Activated gamma-delta T cell (primary cell): ENCODE measurements around the gene RPL27A.
"Not testable (repeated sequence)": the region's sequence is repeated elsewhere in the genome, so short reads cannot be mapped to it uniquely, and the experiment has no call there.

ENCODE experiments used
- DNase-seq: peaks from one replicate; lab custom pipeline; 2025; lab: John Stamatoyannopoulos, UW
- total RNA-seq, 2 donors: gene quantifications; one replicate each; lab custom pipeline; 2026; lab: John Stamatoyannopoulos, UW

RPL27A gene
- 710 to 982 reads per million in 2 donors for total RNA-seq

DNA sequence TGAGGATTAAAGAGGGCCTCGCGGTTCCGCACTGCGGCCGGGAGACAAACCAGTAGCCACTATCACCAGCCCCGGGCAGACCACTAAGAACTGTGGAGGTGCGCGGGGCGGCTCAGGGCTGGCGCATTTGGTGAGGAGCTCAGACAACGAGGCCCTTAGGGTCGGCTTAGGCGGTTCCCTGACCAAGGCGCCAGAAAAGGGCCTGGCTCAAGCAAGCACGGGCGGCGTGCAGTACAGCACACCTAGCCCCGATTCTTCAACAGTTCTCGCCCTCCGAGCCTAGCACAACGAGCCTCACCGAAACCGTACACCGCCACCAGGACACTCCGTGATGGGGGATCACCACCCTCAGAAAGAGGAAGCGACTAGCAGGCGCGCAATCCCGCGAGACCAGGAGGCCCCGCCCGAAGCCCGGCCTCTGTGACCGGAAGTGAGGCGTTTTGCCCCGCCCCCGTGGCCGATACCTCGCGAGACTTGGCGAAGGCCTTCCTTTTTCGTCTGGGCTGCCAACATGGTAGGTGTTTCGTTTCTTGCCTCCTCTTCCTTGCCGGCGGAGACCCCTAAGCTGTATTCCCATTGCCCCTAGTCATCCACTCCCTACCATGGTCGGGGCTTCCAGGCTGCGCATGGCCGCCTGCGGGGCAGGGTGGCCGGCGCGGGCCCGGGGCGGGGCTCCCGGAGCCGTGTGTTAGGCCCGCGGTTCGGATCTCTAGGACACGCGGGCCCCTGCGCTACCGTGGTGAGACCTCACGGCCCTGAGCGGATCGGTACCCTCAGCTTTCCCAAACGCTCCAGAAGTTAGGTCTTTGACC, at the start of gene RPL27A, which contains the start of gene TRIM66:
Gene RPL27A (plus strand): TSS at position 490 of the 812 bp plus-strand sequence. CDS start 22 bp downstream, at position 512.
Gene TRIM66 (minus strand): TSS at position 363 of the 812 bp plus-strand sequence. CDS start 10,391 bp downstream, outside the sequence.
- DNase-seq = peak; percentile 96

GRCh38 chr11:8634498-8634897, 48.1 kb upstream of the RPL27A start:
- no peak for DNase-seq

- no peak for DNase-seq
These were observed 46.5 kb upstream of the RPL27A start for GRCh38 chr11:8636127-8636526.

DNA sequence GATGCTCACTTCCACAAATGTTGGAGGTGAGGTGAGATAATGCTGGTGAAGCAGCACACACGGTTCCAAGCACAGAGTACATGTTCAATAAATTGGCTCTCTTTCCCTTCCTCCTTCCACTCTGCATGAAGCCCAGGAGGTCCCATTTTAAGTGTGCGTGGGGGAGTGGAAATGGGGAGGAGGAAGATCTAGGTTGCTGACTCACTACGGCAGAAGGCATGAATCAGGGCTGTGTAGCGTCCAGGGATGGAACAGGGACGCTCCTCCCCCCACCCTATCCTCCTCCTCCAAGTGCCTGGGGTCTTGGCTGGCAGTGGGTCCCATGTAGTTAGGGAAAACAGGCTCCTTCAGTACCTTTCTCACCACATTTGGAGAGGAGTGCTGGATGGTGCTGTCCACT, 44.3 kb upstream of the RPL27A start:
- no peak for DNase-seq

DNA sequence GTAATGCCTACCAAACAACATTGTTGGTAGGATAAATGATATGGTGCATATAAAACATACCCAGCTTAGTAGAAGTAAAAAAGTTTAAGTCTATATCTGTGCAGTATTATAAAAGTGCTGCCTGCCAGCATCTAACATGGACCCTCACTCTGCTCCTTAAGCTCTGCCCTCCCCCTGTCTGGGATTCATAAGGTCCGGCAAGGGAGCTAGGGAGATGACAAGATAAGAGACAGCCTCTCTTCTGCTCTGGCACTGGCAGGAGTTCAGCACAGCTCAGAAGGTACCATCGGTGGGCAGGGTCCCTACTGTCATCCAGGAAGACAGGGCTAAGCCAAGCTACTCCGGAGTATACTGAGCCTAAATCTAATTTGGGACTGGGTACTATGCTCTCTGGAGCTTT, 42.9 kb upstream of the RPL27A start:
- DNase-seq = no peak

DNA sequence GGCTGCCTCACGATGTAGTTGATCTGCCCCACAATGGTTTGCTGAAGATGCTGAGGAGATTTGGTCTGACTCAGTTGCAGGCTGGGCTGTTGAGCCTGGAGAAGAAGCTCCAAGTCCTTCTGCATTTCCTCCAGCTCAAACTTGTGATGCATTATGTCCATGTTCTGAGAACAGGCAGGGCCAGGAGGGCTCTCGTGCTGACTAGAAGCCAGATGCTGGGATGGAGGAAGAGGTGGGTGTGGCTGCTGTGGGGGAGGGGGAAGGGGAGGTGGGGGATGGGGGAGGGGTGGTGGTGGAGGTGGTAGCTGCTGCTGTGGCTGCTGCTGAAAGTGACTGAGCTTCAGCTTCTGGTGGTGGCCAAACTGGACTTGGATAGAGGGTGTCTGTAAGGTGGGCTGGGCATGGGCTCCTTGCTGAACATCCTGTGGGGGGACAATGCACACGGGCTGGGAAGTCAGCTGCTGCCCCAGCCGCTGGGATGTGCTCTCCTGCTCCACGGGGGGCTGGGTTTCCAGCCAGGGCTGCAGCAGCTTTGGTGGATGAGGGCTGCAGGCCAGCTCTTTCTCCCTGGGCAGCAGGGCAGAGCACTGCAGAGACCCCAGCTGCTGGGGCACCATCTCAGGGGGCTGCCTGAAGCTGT, 42.2 kb upstream of the RPL27A start:
- no peak for DNase-seq

DNA sequence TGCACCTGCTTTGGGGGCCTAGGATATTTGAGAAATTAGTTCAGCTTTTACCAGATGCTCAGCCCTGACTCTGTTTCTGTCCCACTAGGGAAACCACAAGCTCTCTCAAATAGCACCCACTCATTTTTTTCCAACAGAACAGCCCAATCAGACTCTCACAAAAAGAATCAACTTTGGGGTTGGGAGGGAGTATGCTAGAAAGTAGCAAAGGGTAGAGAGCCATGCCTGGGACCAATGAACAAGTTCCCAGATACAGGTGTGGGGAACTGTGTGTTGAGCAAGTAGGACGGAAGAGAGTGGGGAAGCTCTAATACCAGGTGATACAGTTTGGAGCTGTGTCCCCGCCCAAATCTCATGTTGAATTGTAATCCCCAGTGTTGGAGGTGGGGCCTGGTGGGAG, 41.3 kb upstream of the RPL27A start:
- no peak for DNase-seq

DNA sequence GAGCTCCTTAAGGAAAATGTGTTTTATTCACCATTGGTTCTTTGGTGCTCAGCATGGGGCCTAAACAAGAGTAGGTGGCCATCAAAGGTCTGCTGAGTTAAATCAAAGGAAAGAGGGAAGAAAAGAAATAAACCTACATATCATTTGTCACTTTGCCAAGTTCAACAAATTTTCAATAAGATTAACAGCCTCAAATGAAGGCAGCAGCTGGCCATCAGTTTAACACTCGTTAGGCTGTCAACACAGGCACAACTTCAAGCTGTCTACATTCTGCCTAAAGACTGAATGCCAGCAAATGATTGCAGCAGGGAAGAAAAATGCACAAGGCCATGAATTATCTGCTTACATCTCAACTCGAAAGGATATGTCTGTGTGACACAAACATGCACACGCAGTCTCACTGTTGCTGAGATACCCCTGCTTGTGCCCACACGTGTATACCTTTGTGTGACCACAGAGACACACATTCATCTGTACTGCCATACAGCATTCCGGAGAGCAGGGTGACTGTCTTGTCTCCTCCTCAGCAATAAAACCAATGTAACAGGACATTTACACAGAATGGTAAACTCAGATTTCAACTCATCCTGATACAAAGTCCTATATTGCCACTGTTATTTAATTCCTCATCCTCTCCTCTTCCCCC, 40.3 kb upstream of the RPL27A start:
- DNase-seq = no peak

DNA sequence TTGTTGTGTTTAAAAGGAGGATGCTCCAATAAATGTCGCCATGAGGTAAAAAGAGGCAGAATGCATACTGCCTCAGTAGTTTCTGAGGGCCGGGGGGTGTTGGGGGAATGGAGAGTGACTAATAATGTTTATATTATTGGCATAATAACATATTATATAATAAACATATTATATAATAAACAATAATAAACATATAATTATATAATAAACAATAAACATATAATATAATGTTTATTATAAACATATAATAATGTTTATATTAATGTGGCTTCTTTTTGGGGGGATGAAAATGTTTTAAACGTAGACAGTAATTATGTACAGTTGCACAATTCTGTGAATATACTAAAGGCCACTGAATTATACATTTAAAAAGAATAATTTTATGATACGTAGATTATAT, 35.7 kb upstream of the RPL27A start:
- no peak for DNase-seq

- DNase-seq = no peak
These were observed 33.2 kb upstream of the RPL27A start for GRCh38 chr11:8649361-8649760.

DNA sequence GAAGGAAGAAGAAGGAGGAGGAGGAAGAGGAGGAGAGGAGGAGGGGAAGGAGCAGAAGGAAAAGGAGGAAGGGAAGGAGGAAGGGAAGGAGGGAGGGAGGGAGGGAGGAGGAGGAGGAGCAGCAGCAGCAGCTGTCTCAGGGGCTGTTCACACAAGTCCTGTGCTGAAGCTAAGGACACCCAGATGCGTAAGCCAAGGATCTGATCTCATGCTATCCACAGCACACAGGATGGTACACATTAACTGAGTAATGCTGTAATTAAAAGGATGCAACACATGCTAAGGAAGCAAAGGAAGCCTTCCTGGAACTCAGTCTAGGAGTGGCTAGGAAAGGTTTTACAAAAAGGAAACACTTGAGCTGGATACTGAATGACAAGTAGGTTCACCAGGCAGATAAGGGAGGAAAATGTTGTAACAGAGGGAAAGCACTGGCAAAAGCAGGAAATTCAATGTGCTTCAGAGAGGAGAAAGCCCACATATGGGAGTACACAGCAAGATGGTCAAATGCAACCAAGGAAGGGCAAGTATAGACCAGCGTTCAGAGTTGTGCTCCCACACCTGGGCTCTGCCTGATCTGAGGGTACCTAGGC, 32.1 kb upstream of the RPL27A start:
- DNase-seq = no peak

- DNase-seq = no peak
These were observed 30.5 kb upstream of the RPL27A start for GRCh38 chr11:8652140-8652539.

DNA sequence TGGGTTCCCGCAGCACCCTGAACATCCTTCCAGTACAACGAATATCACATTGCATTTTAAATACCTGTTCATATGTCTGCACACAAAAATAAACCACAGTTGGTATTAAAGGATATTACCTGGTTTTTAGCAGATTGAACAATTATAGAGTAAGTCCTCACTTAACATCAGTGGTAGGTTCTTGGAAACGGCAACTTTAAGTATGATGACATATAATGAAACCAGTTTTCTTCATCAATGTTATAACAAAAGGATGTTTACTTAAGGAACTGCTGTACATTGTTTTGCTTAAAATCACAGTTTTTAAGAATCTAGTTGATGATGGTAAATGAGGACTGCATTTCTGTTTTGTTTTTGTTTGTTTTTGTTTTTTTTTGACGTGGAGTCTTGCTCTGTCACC, 28.1 kb upstream of the RPL27A start:
- DNase-seq = no peak

DNA sequence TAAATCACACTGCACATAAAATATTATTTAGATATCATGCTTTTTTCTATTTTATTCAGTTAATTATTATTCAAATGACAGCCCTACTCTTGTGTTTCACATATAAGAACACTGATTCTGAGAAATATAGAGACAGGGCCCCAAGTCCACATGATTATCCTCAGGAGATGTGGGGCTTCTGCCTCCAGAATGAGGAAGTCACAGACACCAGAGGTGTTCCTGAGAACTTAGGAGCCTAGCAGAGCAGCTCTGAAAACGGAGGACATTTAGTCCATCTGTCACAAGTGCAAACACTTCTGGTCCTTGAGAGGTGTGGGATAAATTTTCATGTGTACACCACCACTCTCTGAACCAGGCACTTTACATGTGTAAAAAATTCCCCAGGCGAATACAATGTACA, 26.3 kb upstream of the RPL27A start:
- DNase-seq = no peak

- DNase-seq = no peak
These were observed 24.1 kb upstream of the RPL27A start for GRCh38 chr11:8658321-8659057.

GRCh38 chr11:8661001-8661795, 21.4 kb upstream of the RPL27A start:
- no peak for DNase-seq

DNA sequence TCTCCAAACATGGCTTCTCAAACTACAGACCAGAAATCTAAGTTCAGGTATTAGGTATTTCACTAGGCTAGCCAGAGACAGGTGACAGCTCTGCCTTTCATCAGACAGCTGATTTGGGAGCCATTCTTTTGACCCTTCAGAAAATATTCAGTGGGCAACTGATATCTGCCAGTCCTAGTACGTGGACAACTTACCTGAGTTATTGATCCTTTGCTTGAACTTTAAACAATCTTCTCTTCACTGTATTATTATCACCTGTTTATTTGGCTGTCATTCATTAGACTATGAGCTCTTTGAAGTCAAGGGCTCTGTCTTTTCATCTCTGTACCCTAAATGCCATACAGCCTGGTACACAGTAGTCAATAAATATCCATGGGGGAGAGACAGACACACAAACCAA, 17.4 kb upstream of the RPL27A start:
- DNase-seq = no peak

DNA sequence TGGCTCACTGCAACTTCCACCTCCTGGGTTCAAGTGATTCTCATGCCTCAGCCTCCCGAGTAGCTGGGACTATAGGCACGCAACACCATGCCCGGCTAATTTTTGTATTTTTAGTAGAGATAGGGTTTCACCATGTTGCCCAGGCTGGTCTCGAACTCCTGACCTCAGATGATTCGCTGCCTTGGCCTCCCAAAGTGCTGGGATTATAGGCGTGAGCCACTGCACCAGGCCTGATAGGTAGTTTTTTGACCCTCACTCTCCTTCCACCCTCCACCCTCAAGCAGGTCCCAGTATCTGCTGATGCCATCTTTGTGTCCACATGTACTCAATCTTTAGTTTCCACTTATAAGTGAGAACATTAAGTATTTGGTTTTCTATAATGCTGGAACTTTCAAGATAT, 12.5 kb upstream of the RPL27A start:
- DNase-seq = not testable (repeated sequence)

- no peak for DNase-seq
These were observed 11.4 kb upstream of the RPL27A start for GRCh38 chr11:8671193-8671612.

GRCh38 chr11:8671651-8672062, 10.9 kb upstream of the RPL27A start:
- no peak for DNase-seq

DNA sequence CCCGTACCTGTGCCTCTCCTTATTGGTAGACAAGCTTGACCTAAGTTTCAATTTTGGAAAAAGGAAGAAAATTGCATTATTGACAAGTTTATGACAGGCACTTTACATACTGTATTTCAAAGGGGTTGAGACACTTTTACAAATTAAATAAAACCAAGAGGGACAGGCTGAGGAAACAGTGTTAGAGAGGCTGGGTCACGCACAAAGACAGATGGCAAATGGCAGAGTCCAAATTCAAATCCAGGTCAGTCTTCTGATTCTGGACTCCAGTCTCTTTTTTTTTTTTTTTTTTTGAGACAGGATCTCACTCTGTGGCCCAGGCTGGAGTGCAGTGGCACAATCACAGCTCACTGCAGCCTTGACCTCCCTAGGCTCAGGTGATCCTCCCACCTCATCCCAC, 10.2 kb upstream of the RPL27A start:
- no peak for DNase-seq
